GM06990 (cell line): ENCODE results near the gene CLEC2L.

Source experiments
- DNase-seq: peaks from one replicate; pipeline ENCODE4 v3.0.0-alpha.2; 2011; ENCODE audit not compliant: insufficient read length; ENCODE audit errors: extremely low read depth
- H3K27me3 ChIP-seq: replicated peaks from 2 replicates; pipeline ENCODE4 v1.6.0; 2011; ENCODE audit warnings: low read length; ENCODE audit not compliant: control insufficient read depth, insufficient read depth
- H3K36me3 ChIP-seq: 2 replicates; pipeline ENCODE4 v1.5.1; 2011; ENCODE audit warnings: low read length; ENCODE audit not compliant: control insufficient read depth, insufficient read depth
- H3K4me3 ChIP-seq: replicated peaks from 2 replicates; pipeline ENCODE4 v1.5.1; 2011; ENCODE audit warnings: low read depth, mild to moderate bottlenecking, control low read depth, low read length
- CTCF ChIP-seq: IDR thresholded peaks from 2 replicates; pipeline ENCODE4 v1.5.1; 2011; ENCODE audit warnings: low read length, control low read depth, mild to moderate bottlenecking, inconsistent platforms; ENCODE audit not compliant: insufficient read depth, poor library complexity, severe bottlenecking

CLEC2L gene

DNA sequence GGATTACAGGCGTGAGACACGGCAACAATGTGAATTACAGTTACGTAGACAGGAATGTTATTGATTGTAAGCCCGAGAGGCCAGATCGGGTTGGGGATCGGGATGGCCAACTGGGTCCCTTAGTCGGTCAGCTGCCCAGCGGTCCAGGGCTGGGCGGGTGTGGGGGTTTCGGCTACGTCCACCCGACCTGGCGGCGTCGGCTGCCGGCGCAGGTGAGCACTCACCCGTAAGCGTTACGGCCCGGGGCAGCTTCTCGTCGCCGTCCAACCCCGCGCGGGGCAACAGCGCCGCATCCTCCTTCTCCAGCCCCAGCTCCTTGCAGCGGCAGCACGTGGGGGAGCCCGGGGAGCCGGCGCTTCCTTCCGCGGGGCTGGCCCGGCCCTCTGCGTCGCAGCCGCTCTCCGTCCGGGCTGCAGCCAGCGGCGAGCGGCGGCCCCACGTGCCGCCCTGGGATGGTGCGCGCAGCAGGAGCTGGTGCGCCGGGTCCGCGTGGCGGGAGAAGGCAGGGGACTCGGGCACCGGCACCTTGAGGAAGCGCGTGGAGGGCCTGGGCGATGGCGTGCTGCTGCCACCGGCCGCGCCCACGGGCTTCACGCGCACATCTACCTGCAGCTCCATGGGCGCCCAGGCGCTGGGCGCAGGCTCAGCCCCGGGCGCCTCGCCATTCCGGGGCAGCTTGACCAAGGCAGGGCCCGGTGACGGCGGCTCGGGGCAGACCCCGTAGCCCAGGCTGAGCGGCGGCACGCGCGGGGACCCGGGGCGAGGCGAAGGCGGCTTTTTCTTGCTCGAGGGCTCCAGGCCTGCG, 40.6 kb upstream of the CLEC2L start:
- Histone ChIP-seq H3K36me3 (no peaks in the 10 kb centered on the region), H3K4me3 (peak overlapping the region; percentile 48), H3K27me3 (no peaks in the 10 kb centered on the region; the same call in 1 of the 2 replicates)
- no peak for TF ChIP-seq CTCF
- DNase-seq, result peak; percentile 44

- DNase-seq, result no peak
- H3K36me3 ChIP-seq, result no peaks in the 10 kb centered on the region
- H3K4me3 ChIP-seq, result no peak overlapping the region
- TF ChIP-seq CTCF, result no peak
- no peaks in the 10 kb centered on the region; the same call in 1 of the 2 replicates for H3K27me3 ChIP-seq
Measured at GRCh38 chr7:139487366-139488080, 36.0 kb upstream of the CLEC2L start.

DNA sequence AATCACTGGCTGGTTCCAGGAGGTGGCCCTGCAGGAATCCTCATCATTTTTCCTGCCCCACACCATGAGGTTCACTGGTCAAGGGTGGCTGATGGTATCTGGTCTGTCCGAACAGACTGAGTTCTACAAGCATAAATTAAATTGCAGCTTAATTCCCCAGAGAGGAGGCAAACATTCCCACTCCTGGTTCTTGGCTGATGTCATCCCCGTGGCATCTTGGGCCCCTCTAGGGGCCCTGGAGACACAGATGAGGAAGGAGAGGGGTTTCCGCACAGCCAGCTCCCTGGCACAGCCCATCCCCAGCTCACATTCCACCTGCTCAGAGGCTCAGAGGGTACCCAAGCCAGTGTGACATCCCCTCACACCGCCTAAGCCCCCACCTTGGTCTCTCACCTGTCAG, 34.7 kb upstream of the CLEC2L start:
- TF ChIP-seq CTCF, result no peak
- H3K36me3 ChIP-seq, result no peaks in the 10 kb centered on the region
- H3K4me3 ChIP-seq, result no peak overlapping the region
- no peaks in the 10 kb centered on the region; the same call in 1 of the 2 replicates for H3K27me3 ChIP-seq
- DNase-seq, result no peak

DNA sequence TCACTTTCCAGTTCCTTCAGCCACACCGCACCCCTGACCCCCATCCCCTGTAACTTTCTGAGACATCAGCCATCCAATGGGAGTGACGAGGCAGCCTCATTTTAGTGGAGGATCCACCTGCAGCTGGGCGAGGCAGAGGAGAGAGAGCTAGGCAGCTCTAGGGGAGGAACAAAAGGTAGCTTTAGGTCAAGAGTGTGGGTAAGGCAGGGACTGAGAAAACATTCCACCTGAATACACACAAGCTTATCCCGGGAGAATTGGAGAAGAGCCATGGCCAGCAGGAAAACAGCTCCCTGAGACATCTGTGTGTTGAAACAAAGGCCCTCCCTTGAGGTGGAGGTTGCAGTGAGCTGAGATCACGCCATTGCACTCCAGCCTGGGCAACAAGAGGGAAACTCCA, 33.4 kb upstream of the CLEC2L start:
- no peak for TF ChIP-seq CTCF

DNA sequence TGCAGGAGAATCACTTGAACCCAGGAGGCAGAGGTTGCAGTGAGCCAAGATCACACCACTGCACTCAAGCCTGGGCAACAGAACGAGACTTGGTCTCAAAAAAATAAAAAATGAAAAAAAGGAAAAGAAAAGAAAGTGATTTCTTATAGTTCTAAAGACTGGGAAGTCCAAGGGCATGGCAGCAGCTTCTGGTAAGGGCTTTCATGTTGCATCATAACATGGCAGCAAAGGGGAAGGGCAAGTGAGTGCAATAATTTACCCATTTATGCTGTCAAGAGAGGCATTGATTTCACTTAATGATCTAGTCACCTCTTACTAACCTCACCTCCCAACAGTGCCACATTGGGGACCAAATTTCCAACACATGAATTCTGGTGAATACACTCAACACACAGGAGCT, 31.2 kb upstream of the CLEC2L start:
- Histone ChIP-seq H3K27me3 (no peaks in the 10 kb centered on the region), H3K4me3 (no peak overlapping the region), H3K36me3 (no peaks in the 10 kb centered on the region)
- no peak for TF ChIP-seq CTCF
- no peak for DNase-seq

More for the DNA sequence above, 33.4 kb upstream of the CLEC2L start:
- Histone ChIP-seq H3K4me3 (no peak overlapping the region), H3K27me3 (no peaks in the 10 kb centered on the region), H3K36me3 (no peaks in the 10 kb centered on the region)
- no peak for DNase-seq
